ENCODE measurements around the gene KIF22. TPM values are rescaled to one million over a fixed set of nuclear protein-coding genes. Genes with fewer than 3 reads are reported as not detected.
A peak's percentile ranks its signal among the peaks of the same experiment; 100 is the strongest.

Gene KIF22
- total and polyA plus RNA-seq, 9 of the 15 experiments (the other 6 are each of a cell fraction or from before 2014, with no cell fraction given) = 8.7 to 232 (median 131) TPM

GRCh38 chr16:29805232-29806098 is 14.9 kb downstream of the KIF22 start (continued):
- TF ChIP-seq SFPQ (IDR thresholded peaks at IDR 0.05; ENCODE audit: low read depth, low read length) (no peak), ZNF263 (CRISPR knock-in tag; IDR thresholded peaks at IDR 0.05; ENCODE audit: borderline replicate concordance) (peak; percentile 83), SETDB1 (IDR thresholded peaks at IDR 0.05; ENCODE audit: low read length) (no peak), KDM1A (IDR thresholded peaks at IDR 0.05) (peak in 1 of 2 experiments; percentile 17; a peak in 1 of 4 replicates), ZNF778 (CRISPR knock-in tag; IDR thresholded peaks at IDR 0.05) (no peak), ZNF212 (CRISPR knock-in tag; IDR thresholded peaks at IDR 0.05) (0 out of 2 replicates have a peak, but pooled peaks have one; percentile 27), ZBTB34 (CRISPR knock-in tag; IDR thresholded peaks at IDR 0.05) (no peak), HDGF (IDR thresholded peaks at IDR 0.05) (no peak), MXD1 (CRISPR knock-in tag; IDR thresholded peaks at IDR 0.05; ENCODE audit: borderline replicate concordance, poor library complexity, severe bottlenecking) (no peak), ZBTB1 (CRISPR knock-in tag; IDR thresholded peaks at IDR 0.05; ENCODE audit: borderline replicate concordance, low read depth) (peak; percentile 66; the same call in 1 of the 2 replicates), ZBTB33 (CRISPR knock-in tag; IDR thresholded peaks at IDR 0.05) (no peak), E2F8 (IDR thresholded peaks at IDR 0.05; ENCODE audit: low read depth, partially characterized antibody) (peak; percentile 92), ZNF134 (CRISPR knock-in tag; conservative IDR thresholded peaks at IDR 0.05) (0 out of 2 replicates have a peak, but pooled peaks have one; percentile 28), SUPT5H (IDR thresholded peaks at IDR 0.05) (peak; percentile 90), CBFB (CRISPR knock-in tag; IDR thresholded peaks at IDR 0.05) (no peak), ZNF253 (CRISPR knock-in tag; conservative IDR thresholded peaks at IDR 0.05) (no peak), ARNT (IDR thresholded peaks at IDR 0.05) (0 out of 4 replicates have a peak, but pooled peaks of 1 of the 2 experiments have one; percentile 45), NFE2 (IDR thresholded peaks at IDR 0.05; ENCODE audit: low read depth) (peak; percentile 14), POLR2A (conservative IDR thresholded peaks at IDR 0.05) (peak; percentile 88), PHTF2 (CRISPR knock-in tag; IDR thresholded peaks at IDR 0.05) (no peak)

Data from K562 (cell line).